ES-I3 (cell line): ENCODE measurements around the gene SLC25A42.

ENCODE experiments used
- H3K36me3 ChIP-seq: 2 replicates; pipeline ENCODE4 v1.6.1; 2013; ENCODE audit warnings: mild to moderate bottlenecking, low read length, control low read depth, moderate library complexity; ENCODE audit not compliant: insufficient read depth
- H3K4me1 ChIP-seq: 2 replicates; pipeline ENCODE4 v1.6.1; 2013; ENCODE audit warnings: mild to moderate bottlenecking, control low read depth, low read length; ENCODE audit not compliant: insufficient read depth
- H3K9ac ChIP-seq: 2 replicates; pipeline ENCODE4 v1.6.1; 2013; ENCODE audit warnings: low read depth, mild to moderate bottlenecking, low read length, moderate library complexity
- H3K9me3 ChIP-seq: 2 replicates; pipeline ENCODE4 v1.6.1; 2013; ENCODE audit warnings: mild to moderate bottlenecking, low read length, moderate library complexity; ENCODE audit not compliant: control insufficient read depth, insufficient read depth

Gene SLC25A42

DNA sequence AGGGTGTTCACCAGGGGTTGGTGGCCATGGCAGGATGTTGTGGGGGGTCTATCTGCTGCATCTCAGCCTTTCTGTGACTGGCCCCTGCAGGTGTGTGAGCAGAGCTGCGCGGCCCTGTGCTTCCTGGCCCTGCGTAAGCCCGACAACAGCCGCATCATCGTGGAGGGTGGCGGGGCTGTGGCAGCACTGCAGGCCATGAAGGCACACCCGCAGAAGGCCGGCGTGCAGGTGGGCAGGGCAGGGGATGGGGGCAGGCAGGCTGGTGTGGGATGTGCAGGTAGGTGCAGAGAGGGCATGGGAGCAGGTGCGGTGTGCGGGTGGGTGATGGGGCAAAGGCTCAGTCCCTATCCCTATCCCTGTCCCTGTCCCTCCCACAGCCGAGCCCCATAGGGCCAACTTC is 8.1 kb upstream of the SLC25A42 start:
- Histone ChIP-seq H3K9ac (no peak overlapping the region), H3K9me3 (no peaks in the 10 kb centered on the region), H3K36me3 (peaks cover 24% of the 10 kb centered on the region), H3K4me1 (no peaks in the 10 kb centered on the region)

DNA sequence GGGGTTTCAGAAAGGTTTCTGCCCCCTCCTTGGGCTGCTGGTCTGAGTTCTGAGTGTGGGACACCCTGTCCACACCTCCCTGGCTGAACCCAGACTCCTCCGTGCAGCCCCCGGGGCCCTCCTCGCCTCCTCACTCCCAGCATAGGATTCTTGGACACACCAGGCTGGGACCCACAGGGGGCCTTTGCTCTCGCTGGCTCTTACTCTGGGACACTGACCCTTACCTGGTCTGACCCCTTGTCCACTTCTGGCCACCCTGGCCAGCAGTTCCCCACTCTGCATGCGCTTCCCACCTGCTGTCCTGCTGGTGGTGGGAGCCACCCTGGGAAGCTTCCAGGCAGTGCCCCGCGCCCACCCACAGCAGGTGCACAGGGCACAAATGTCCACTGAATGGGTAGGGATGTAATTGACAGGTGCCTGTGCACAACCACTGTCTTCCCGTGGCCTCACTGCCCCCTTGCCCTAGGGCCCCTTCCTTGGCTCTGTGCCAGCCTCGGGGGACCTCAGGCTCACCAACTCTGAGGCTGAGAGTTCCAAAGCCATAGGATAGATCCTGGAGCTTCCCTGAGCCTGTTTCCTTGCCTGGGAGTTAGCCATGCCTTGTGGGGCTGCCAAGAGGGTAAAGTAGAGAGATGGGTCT is 7.0 kb upstream of the SLC25A42 start:
- H3K9me3 ChIP-seq, result no peaks in the 10 kb centered on the region
- no peak overlapping the region for H3K9ac ChIP-seq
- no peaks in the 10 kb centered on the region for H3K4me1 ChIP-seq
- peaks cover 20% of the 10 kb centered on the region for H3K36me3 ChIP-seq

DNA sequence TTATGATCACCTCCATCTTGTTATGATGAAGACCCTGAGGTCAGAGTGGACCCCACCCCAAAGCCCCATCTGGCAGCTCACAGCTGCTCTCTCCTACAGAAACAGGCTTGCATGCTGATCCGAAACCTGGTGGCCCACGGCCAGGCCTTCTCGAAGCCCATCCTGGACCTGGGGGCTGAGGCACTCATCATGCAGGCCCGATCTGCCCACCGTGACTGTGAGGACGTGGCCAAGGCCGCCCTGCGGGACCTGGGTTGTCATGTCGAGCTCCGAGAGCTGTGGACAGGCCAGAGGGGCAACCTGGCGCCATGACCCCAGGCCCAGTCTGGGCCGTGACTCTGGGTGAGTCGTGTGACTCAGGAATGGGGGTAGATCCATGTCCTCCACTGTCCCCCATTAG is 6.5 kb upstream of the SLC25A42 start:
- peaks cover 20% of the 10 kb centered on the region for H3K36me3 ChIP-seq
- H3K9me3 ChIP-seq, result no peaks in the 10 kb centered on the region
- no peak overlapping the region for H3K9ac ChIP-seq
- H3K4me1 ChIP-seq, result no peaks in the 10 kb centered on the region

GRCh38 chr19:19057720-19058119 is 6.1 kb upstream of the SLC25A42 start:
- Histone ChIP-seq H3K4me1 (no peaks in the 10 kb centered on the region), H3K9me3 (no peaks in the 10 kb centered on the region), H3K36me3 (peaks cover 20% of the 10 kb centered on the region), H3K9ac (no peak overlapping the region)

DNA sequence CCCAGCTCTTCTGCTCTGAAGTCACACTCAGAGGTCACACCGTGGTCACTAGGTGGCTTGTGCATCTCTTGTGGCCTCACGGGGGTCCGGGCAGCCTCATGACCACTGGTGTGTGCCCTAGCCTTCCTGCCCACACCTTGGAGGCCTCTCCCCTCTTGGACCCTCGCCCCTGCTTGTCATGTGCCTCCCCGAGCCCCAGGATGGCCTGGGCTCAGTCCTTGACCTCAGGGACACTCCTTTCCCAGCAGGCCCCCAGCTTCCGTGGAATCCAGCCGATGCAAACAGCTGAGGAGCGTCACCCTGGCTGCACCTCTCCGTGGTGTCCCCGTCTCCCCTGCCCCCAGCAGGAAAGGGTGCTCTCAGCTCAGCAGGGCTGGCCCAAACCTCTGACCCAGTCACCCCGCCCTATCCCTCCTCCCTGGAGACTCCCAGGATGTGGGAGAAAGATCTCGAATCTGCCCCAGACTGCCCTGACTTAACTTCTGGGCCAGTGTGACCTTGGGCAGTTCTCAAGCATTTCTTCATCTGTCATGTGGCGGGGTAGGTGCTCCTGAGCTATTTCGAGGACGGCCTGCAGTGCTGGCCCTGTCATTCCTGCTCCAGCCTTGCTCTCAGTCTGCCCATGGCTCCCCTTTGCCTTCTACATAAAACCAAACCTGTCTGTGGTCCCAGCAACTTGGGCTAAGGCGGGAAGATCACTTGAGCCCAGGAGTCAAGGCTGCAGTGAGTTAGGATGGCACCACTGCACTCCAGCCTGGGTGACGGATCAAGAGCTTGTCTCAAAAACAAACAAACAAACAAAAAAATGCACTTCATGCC is 4.6 kb upstream of the SLC25A42 start:
- Histone ChIP-seq H3K36me3 (peaks cover 17% of the 10 kb centered on the region), H3K9ac (no peak overlapping the region), H3K4me1 (no peaks in the 10 kb centered on the region), H3K9me3 (no peaks in the 10 kb centered on the region)

- Histone ChIP-seq H3K36me3 (peaks cover 9% of the 10 kb centered on the region), H3K4me1 (no peaks in the 10 kb centered on the region)
Observed at GRCh38 chr19:19059837-19060611, 3.8 kb upstream of the SLC25A42 start.

DNA sequence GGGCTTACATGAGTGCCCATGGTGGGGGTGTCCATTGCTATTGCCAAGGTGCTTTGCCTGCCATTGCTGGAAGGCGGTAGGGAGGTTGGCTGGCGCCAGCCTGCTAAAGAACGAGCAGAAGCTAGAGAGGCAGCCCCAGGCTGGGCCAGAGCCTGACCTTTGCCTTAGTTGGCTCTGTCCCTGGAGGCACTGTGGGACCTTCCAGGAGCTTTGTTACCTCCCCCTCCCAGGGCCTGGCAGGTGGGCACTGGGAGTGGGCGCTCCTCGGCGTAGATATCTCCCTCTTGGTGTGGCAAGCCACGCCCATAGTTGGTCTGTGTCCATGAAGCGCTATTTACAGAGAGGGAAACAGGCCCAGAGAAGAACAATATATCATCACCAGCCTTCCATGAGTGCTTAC is 2.3 kb upstream of the SLC25A42 start:
- H3K4me1 ChIP-seq, result no peaks in the 10 kb centered on the region
- H3K36me3 ChIP-seq, result peaks cover 6% of the 10 kb centered on the region
- no peak overlapping the region for H3K9ac ChIP-seq
- H3K9me3 ChIP-seq, result no peaks in the 10 kb centered on the region

More at GRCh38 chr19:19059837-19060611, 3.8 kb upstream of the SLC25A42 start:
- no peaks in the 10 kb centered on the region for H3K9me3 ChIP-seq
- H3K9ac ChIP-seq, result no peak overlapping the region

DNA sequence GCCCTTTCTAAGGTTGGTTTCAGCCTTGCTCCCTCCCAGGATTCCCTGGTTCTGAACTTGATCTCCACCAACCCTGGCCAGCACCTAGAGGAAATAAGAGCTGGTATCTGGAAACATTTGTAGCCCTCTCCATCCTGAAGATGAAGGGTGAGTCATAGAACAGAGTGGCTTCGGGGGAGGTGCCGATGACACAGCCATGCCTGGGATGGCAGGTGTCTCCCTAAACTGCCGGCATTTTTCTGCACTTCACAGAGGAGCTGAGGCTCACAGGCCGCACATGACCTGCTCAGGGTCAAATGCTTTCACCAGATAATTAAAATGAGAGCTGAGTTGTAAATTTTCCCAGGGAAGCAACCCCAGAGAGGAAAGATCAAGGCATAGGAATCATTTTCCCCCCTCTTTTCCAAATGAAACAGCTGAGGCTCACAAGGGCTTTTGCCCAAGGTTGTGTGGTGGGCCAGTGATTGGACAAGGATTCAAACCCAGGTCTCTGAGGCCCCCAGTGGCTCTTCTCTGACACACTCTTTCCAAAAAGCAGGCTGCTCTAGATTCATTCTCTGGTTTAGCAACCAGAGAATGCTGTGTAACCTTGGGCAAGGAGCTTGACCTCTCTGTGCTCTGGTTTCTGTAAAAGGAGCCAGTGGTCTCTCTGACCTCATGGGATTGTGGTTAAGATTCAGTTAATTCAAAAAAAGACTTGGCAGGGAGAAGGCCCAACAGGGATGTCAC is 1.2 kb upstream of the SLC25A42 start:
- peak overlapping the region; percentile 49 for H3K9ac ChIP-seq
- peaks cover 1% of the 10 kb centered on the region; the same call in 1 of the 2 replicates for H3K36me3 ChIP-seq
- no peaks in the 10 kb centered on the region for H3K9me3 ChIP-seq
- H3K4me1 ChIP-seq, result no peaks in the 10 kb centered on the region

- no peaks in the 10 kb centered on the region for H3K4me1 ChIP-seq
- no peaks in the 10 kb centered on the region for H3K9me3 ChIP-seq
- peak overlapping the region; percentile 47; the same call in 1 of the 2 replicates for H3K9ac ChIP-seq
- H3K36me3 ChIP-seq, result no peaks in the 10 kb centered on the region
Observed at GRCh38 chr19:19064098-19064722, 416 bp downstream of the SLC25A42 start.

- Histone ChIP-seq H3K36me3 (no peaks in the 10 kb centered on the region), H3K9me3 (no peaks in the 10 kb centered on the region), H3K9ac (peak overlapping the region; percentile 31; the same call in 1 of the 2 replicates), H3K4me1 (no peaks in the 10 kb centered on the region)
Observed at GRCh38 chr19:19064811-19065745, 1.3 kb downstream of the SLC25A42 start.

DNA sequence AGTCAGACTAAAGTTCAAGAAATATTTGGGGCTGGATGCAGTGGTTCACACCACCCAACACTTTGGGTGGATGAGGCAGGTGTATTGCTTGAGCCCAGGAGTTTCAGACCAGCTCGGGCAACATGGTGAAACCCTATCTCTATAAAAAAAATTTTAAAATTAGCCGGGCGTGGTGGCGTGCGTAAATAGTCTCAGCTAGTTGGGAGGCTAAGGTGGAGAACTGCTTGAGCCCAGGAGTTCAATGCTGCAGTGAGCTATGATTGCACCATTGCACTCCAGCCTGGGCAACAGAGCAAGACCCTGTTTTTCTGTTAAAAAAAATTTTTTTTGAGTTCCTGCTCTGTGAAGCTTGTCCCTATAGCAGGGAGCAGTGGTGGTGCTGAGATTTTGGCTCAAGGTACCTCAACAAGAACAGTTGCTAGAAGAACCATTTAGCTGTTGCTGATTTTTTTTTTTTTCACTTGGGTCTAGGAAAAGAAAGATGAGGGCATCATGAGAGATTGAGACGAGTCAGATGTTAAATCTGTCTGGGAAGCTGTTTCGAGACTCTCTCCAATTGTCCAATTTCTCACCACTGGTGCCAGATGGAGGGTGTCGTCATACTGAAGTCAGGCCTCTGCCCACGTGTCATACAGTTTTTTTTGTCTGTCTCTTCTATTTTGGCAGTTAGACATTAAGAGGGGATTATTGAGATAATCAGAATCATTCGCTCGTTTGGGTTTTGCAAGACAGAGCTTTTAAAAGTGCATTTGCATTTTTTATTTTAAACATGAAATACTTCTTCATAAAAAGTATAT is 3.7 kb downstream of the SLC25A42 start:
- Histone ChIP-seq H3K9me3 (no peaks in the 10 kb centered on the region), H3K36me3 (no peaks in the 10 kb centered on the region), H3K9ac (no peak overlapping the region), H3K4me1 (no peaks in the 10 kb centered on the region)
